Type B pancreatic cell (in vitro differentiated cells): Measurements from ENCODE around the gene GPR153. TPM values are rescaled to one million over a fixed set of nuclear protein-coding genes. Genes with fewer than 3 reads are reported as not detected.

Experiments
- DNase-seq: peaks from one replicate; pipeline ENCODE4 v3.0.0; 2021; ENCODE audit warnings: mixed read lengths; ENCODE audit not compliant: unreplicated experiment; ENCODE audit errors: extremely low spot score
- H3K27ac Mint-ChIP-seq: 2 replicates; pipeline ENCODE4 v1.8.0; 2021; ENCODE audit warnings: mild to moderate bottlenecking, mixed read lengths
- H3K27me3 Mint-ChIP-seq: 2 replicates; pipeline ENCODE4 v1.8.0; 2021; ENCODE audit warnings: mixed read lengths
- H3K36me3 Mint-ChIP-seq: 2 replicates; pipeline ENCODE4 v1.8.0; 2021; ENCODE audit warnings: mixed read lengths
- H3K4me1 Mint-ChIP-seq: one replicate; pipeline ENCODE4 v1.8.0; 2021; ENCODE audit warnings: mixed read lengths; ENCODE audit not compliant: unreplicated experiment
- H3K4me3 Mint-ChIP-seq: 2 replicates; pipeline ENCODE4 v1.8.0; 2021; ENCODE audit warnings: mild to moderate bottlenecking, mixed read lengths
- H3K9me3 Mint-ChIP-seq: 2 replicates; pipeline ENCODE4 v1.8.0; 2021; ENCODE audit warnings: mixed read lengths
- CTCF ChIP-seq: fragments of 200-600 bp; sonication (generic); conservative IDR thresholded peaks from 2 replicates; pipeline ENCODE4 v1.5.0; 2021; ENCODE audit warnings: antibody characterized with exemption, mild to moderate bottlenecking
- total RNA-seq: library from RNA; stranded (reverse); gene quantifications from 2 replicates; pipeline ENCODE4 v1.2.1, GENCODE V29; 2021; ENCODE audit warnings: low replicate concordance

Gene GPR153
- total RNA-seq, 1 donor from 2014 or later, result 6.1 TPM

- H3K4me3 Mint-ChIP-seq, result no peak overlapping the region
- H3K36me3 Mint-ChIP-seq, result no peaks in the 10 kb centered on the region
- no peak overlapping the region for H3K27ac Mint-ChIP-seq
- no peaks in the 10 kb centered on the region for H3K4me1 Mint-ChIP-seq
- no peak for DNase-seq
- H3K9me3 Mint-ChIP-seq, result no peaks in the 10 kb centered on the region
- H3K27me3 Mint-ChIP-seq, result peaks cover 55% of the 10 kb centered on the region
- TF ChIP-seq CTCF, result no peak
Observed at GRCh38 chr1:6254691-6255090, 6.2 kb downstream of the GPR153 start.

DNA sequence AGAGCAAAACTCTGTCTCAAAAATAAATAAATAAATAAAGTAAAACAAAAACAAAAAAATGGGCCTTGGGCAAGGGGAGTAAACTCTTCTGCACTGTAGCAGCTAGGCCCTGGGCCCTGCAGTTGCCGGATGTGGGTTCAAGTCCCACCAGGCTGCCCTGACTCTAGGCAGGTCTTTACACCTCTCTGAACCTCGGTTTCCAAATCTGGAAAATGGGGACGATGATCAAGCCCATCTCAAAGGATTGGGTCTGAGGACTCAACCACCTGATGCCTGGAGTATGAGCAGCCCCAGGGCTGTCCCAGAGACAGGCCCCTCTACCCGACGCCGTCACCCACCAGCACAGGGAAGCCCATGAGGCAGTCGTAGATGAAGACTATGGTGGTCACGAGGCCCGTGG, 7.5 kb downstream of the GPR153 start:
- Mint-ChIP-seq H3K9me3 (no peaks in the 10 kb centered on the region), H3K4me3 (no peak overlapping the region), H3K27me3 (peaks cover 51% of the 10 kb centered on the region), H3K4me1 (no peaks in the 10 kb centered on the region), H3K27ac (no peak overlapping the region), H3K36me3 (no peaks in the 10 kb centered on the region)
- no peak for TF ChIP-seq CTCF
- DNase-seq, result no peak

DNA sequence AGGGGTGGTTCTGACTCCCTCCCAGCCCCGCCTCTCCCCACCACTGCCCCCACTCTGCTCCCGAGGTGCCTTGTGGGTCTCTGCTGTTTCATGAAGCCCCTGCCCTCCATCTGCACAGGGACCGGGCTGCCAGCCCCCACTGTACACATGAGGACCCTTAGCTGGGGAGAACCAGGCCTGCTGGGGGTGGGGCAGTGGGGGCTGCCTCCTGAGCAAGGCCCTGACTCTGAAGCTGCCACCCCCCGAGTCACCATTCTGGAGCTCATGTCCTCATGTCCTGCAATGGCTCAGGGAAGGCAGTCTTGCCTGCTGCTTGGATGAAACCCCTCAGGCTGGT, 8.6 kb downstream of the GPR153 start:
- TF ChIP-seq CTCF, result no peak
- H3K4me3 Mint-ChIP-seq, result no peak overlapping the region
- no peak for DNase-seq
- H3K27ac Mint-ChIP-seq, result no peak overlapping the region
- no peaks in the 10 kb centered on the region for H3K36me3 Mint-ChIP-seq
- no peaks in the 10 kb centered on the region for H3K9me3 Mint-ChIP-seq
- peaks cover 56% of the 10 kb centered on the region for H3K27me3 Mint-ChIP-seq
- H3K4me1 Mint-ChIP-seq, result no peaks in the 10 kb centered on the region

DNA sequence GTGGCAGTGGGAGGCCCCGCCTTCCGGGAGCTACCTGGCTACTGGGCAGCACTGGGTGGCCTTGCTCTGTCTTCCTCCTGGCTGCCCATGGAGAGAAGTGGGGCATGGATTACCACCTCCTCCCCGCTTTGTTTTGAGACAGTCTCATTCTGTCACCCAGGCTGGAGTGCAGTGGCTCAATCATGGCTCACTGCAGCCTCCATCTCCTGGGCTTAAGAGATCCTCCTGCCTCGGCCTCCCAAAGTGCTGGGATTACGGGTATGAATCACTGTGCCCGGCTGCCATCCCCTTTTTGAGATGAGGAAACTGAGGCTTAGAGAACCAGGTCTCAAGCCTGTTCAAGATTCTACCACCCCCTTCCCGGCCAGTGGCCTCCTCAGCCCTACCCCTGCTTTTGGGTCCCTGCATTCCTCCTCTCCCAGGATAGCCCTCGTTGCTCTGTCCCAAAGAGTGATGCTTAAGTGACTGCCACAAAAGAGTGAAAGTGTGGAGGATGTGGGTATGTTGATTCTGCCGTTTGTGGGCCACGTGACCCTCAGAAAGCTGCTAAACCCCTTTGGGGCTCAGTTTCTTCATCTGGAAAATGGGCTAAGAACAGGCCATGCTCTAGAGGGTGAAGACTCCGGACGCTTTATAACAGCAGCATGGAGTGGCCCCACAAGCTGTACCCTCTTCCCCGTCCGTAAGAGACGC, 9.1 kb downstream of the GPR153 start:
- H3K36me3 Mint-ChIP-seq, result no peaks in the 10 kb centered on the region
- peaks cover 56% of the 10 kb centered on the region for H3K27me3 Mint-ChIP-seq
- no peak for DNase-seq
- no peak overlapping the region for H3K27ac Mint-ChIP-seq
- TF ChIP-seq CTCF, result no peak
- H3K9me3 Mint-ChIP-seq, result no peaks in the 10 kb centered on the region
- H3K4me3 Mint-ChIP-seq, result no peak overlapping the region
- H3K4me1 Mint-ChIP-seq, result peaks cover 3% of the 10 kb centered on the region

DNA sequence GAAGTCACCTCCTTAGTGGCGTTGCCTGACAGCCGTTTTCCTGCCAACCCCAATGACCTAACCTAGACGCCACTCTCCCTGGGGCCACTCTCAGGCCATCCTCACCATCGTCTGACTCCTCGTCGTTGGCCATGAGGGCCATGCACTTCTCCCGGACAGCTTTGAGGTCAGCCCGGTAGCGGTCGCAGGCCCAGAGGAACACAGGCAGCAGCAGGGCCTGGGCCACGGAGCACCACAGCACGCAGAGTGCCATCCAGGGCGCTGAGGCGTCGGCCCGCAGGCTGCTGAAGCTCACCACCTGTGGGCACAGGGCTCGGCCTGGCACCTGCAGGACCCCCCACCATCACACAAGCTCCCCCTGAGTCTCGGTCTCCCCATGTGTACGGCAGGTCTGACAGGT, 9.7 kb downstream of the GPR153 start:
- peaks cover 7% of the 10 kb centered on the region for H3K4me1 Mint-ChIP-seq
- H3K4me3 Mint-ChIP-seq, result no peak overlapping the region
- no peak overlapping the region for H3K27ac Mint-ChIP-seq
- peaks cover 61% of the 10 kb centered on the region for H3K27me3 Mint-ChIP-seq
- H3K9me3 Mint-ChIP-seq, result no peaks in the 10 kb centered on the region
- no peak for TF ChIP-seq CTCF
- DNase-seq, result no peak
- no peaks in the 10 kb centered on the region for H3K36me3 Mint-ChIP-seq
